Ishikawa (cell line): ENCODE data around the gene ACAN.

ENCODE experiments used
- CEBPB ChIP-seq: IDR thresholded peaks from 2 replicates; pipeline ENCODE4 v1.6.1; 2012
- CREB1 ChIP-seq: IDR thresholded peaks from 2 replicates; pipeline ENCODE4 v1.6.1; 2012; ENCODE audit warnings: low read depth
- EGR1 ChIP-seq: IDR thresholded peaks from 2 replicates; pipeline ENCODE4 v1.6.1; 2012
- EP300 ChIP-seq: IDR thresholded peaks from 2 replicates; pipeline ENCODE4 v1.6.1; 2012; ENCODE audit warnings: borderline replicate concordance
- FOXM1 ChIP-seq: IDR thresholded peaks from 2 replicates; pipeline ENCODE4 v1.6.1; 2012; ENCODE audit warnings: low read depth, borderline replicate concordance
- NFIC ChIP-seq: IDR thresholded peaks from 2 replicates; pipeline ENCODE4 v1.6.1; 2012
- RAD21 ChIP-seq: IDR thresholded peaks from 2 replicates; pipeline ENCODE4 v1.6.1; 2012; ENCODE audit warnings: low read depth
- TAF1 ChIP-seq: IDR thresholded peaks from 2 replicates; pipeline ENCODE4 v1.6.1; 2012; ENCODE audit warnings: low read depth, mild to moderate bottlenecking
- TCF12 ChIP-seq: IDR thresholded peaks from 2 replicates; pipeline ENCODE4 v1.6.1; 2012; ENCODE audit warnings: low read depth
- TEAD4 ChIP-seq: IDR thresholded peaks from 2 replicates; pipeline ENCODE4 v1.6.1; 2012
- USF1 ChIP-seq: IDR thresholded peaks from 2 replicates; pipeline ENCODE4 v1.6.1; 2012
- YY1 ChIP-seq: IDR thresholded peaks from 2 replicates; pipeline ENCODE4 v1.6.1; 2012; ENCODE audit warnings: low read depth
- ZBTB7A ChIP-seq: IDR thresholded peaks from 2 replicates; pipeline ENCODE4 v1.6.1; 2012; ENCODE audit warnings: low read depth
- TF ChIP-seq, protein P1 (sequence below): IDR thresholded peaks from 2 replicates; pipeline ENCODE4 v1.6.1; 2012
- TF ChIP-seq, protein P2 (sequence below): IDR thresholded peaks from 2 replicates; pipeline ENCODE4 v1.6.1; 2012; ENCODE audit warnings: low read depth, mild to moderate bottlenecking

Gene ACAN

DNA sequence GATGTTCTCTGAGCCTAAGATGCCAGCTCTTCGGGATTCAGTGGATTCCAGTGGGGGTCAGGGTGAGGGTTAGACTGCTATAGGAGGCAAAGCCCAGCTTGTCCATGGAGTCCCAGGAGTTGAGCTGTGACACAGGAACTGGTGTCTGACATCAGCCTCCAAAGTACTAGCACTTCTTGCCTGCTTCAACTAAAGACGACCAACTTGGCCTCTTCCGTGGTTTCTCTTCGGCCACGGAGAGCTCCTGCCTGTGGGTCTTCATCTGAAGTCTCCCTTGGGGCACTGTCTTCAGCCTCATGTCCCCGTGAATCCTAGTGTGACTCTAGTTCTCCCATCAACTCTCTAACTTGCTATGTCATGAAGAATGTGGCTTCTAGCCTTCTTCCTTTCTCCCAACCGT is 12.8 kb upstream of the ACAN start:
- TF ChIP-seq CEBPB, result no peak
- no peak for TF ChIP-seq EP300
- no peak for TF ChIP-seq TAF1
- TF ChIP-seq EGR1, result no peak
- TF ChIP-seq, protein P1, sequence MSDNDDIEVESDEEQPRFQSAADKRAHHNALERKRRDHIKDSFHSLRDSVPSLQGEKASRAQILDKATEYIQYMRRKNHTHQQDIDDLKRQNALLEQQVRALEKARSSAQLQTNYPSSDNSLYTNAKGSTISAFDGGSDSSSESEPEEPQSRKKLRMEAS, result no peak
- no peak for TF ChIP-seq NFIC
- no peak for TF ChIP-seq YY1
- TF ChIP-seq TEAD4, result no peak
- TF ChIP-seq FOXM1, result no peak
- TF ChIP-seq, protein P2, sequence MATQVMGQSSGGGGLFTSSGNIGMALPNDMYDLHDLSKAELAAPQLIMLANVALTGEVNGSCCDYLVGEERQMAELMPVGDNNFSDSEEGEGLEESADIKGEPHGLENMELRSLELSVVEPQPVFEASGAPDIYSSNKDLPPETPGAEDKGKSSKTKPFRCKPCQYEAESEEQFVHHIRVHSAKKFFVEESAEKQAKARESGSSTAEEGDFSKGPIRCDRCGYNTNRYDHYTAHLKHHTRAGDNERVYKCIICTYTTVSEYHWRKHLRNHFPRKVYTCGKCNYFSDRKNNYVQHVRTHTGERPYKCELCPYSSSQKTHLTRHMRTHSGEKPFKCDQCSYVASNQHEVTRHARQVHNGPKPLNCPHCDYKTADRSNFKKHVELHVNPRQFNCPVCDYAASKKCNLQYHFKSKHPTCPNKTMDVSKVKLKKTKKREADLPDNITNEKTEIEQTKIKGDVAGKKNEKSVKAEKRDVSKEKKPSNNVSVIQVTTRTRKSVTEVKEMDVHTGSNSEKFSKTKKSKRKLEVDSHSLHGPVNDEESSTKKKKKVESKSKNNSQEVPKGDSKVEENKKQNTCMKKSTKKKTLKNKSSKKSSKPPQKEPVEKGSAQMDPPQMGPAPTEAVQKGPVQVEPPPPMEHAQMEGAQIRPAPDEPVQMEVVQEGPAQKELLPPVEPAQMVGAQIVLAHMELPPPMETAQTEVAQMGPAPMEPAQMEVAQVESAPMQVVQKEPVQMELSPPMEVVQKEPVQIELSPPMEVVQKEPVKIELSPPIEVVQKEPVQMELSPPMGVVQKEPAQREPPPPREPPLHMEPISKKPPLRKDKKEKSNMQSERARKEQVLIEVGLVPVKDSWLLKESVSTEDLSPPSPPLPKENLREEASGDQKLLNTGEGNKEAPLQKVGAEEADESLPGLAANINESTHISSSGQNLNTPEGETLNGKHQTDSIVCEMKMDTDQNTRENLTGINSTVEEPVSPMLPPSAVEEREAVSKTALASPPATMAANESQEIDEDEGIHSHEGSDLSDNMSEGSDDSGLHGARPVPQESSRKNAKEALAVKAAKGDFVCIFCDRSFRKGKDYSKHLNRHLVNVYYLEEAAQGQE, result no peak
- TF ChIP-seq TCF12, result no peak
- no peak for TF ChIP-seq ZBTB7A
- TF ChIP-seq CREB1, result no peak
- no peak for TF ChIP-seq USF1
- TF ChIP-seq RAD21, result no peak

DNA sequence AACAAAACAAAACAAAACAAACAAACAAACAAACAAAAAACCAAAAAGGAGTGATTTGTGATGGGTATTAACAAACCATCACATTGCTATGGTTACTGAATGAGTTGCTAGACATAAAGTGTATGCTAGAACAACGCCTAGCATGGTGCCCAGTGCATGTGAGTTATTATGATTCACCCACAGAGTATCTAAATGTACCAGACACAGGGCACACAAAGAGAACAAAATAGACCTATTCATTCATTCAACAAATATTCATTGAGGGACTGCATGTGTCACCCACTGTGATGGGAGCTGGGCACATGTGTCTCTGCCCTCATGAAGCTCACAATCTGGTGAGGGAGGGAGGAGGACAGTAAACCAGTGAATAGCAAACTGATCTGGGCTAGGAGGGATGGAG is 11.6 kb upstream of the ACAN start:
- TF ChIP-seq, protein P1, result no peak
- no peak for TF ChIP-seq TCF12
- TF ChIP-seq EGR1, result no peak
- no peak for TF ChIP-seq CREB1
- no peak for TF ChIP-seq ZBTB7A
- TF ChIP-seq TAF1, result no peak
- no peak for TF ChIP-seq RAD21
- TF ChIP-seq EP300, result no peak
- TF ChIP-seq YY1, result no peak
- TF ChIP-seq, protein P2, result no peak
- TF ChIP-seq USF1, result no peak
- TF ChIP-seq TEAD4, result no peak
- TF ChIP-seq NFIC, result no peak
- no peak for TF ChIP-seq CEBPB

DNA sequence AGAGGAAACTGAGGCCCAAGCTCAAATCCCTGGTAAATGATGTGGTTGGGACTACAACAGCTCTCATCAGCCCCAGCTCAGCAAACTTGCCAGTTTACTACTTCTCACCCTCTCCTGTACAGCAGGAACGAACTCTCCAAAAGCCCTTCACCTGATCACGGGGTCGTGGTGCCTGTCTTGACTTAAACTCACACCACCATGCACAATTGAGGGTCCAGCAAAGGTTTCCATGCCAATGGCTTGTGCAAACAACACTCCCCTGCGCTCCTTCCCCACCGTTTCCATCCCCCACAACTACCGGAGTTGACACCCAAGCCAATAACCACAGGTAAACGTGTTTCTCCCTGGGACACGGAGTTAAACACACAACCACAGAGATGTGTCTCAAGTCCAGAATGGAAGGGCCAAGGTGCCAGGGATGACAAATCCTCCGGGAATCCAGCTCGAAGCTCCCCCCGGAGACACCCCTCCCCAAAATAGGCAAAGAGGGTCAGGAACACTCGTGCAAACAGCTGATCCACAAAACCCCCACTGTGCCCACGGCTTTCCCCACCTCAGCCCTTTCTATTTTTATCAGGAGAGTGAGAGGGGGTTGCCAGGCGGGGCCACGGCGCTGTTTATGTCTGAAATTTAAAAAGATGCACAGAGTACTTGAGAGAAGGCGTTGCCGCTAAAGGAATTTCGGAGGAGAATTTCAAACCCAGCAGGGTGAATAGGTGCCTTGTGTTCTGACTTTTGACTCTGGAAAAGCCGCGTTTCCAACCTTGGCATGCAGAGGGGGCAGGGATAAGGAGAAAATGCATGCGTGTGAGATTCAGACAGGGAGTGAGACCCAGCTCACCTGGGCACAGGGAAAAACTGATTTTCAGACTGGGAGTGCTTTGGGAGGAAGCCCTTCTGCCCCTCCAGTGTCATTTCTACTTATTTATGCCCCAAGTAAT is 10.6 kb upstream of the ACAN start:
- no peak for TF ChIP-seq NFIC
- no peak for TF ChIP-seq EP300
- no peak for TF ChIP-seq RAD21
- TF ChIP-seq TCF12, result no peak
- TF ChIP-seq, protein P2, result no peak
- no peak for TF ChIP-seq TEAD4
- no peak for TF ChIP-seq ZBTB7A
- TF ChIP-seq, protein P1, result no peak
- TF ChIP-seq CEBPB, result no peak
- no peak for TF ChIP-seq TAF1
- TF ChIP-seq USF1, result no peak
- no peak for TF ChIP-seq EGR1
- no peak for TF ChIP-seq YY1
- TF ChIP-seq FOXM1, result no peak
- TF ChIP-seq CREB1, result no peak
